Gastroesophageal sphincter (tissue), 3 donors: ENCODE measurements around the gene SSU72.
"Not testable (repeated sequence)": the region's sequence is repeated elsewhere in the genome, so short reads cannot be mapped to it uniquely, and the experiment has no call there.

Source experiments
- CTCF ChIP-seq, 4 experiments: fragments of 200-600 bp in 2 of 4; fragments of 450-650 bp in 2 of 4; sonication (generic) in 1 of 4; IDR thresholded peaks; one replicate each; pipeline ENCODE4 v1.5.1; 2017 to 2019; ENCODE audit warnings: antibody characterized with exemption in 4 of 4, mild to moderate bottlenecking in 2 of 4, moderate library complexity in 2 of 4
- EP300 ChIP-seq: sonication (generic); formaldehyde crosslinking; IDR thresholded peaks from one replicate; pipeline ENCODE4 v1.6.1; 2017; ENCODE audit warnings: antibody characterized with exemption, mild to moderate bottlenecking
- POLR2A ChIP-seq, 2 donors: fragments of 450-650 bp; IDR thresholded peaks; one replicate each; pipeline ENCODE4 v1.6.1; 2017; ENCODE audit warnings: antibody characterized with exemption in 2 of 2, mild to moderate bottlenecking in 2 of 2, moderate library complexity in 1 of 2
- POLR2AphosphoS5 ChIP-seq: sonication (generic); formaldehyde crosslinking; IDR thresholded peaks from one replicate; pipeline ENCODE4 v1.6.1; 2017; ENCODE audit warnings: antibody characterized with exemption

- TF ChIP-seq CTCF (IDR thresholded peaks at IDR 0.05); POLR2AphosphoS5; POLR2A (IDR thresholded peaks at IDR 0.05); EP300: not testable (repeated sequence)
These were observed 65.2 kb downstream of the SSU72 start for GRCh38 chr1:1509465-1509850.
